ENCODE data around the gene L3MBTL2. TPM values are rescaled to one million over a fixed set of nuclear protein-coding genes. Genes with fewer than 3 reads are reported as not detected.

The L3MBTL2 gene
- polyA plus RNA-seq (2013, experiment 1 of 2), result 11.1 TPM
- polyA plus RNA-seq (2013, experiment 2 of 2), result 11.4 TPM

DNA sequence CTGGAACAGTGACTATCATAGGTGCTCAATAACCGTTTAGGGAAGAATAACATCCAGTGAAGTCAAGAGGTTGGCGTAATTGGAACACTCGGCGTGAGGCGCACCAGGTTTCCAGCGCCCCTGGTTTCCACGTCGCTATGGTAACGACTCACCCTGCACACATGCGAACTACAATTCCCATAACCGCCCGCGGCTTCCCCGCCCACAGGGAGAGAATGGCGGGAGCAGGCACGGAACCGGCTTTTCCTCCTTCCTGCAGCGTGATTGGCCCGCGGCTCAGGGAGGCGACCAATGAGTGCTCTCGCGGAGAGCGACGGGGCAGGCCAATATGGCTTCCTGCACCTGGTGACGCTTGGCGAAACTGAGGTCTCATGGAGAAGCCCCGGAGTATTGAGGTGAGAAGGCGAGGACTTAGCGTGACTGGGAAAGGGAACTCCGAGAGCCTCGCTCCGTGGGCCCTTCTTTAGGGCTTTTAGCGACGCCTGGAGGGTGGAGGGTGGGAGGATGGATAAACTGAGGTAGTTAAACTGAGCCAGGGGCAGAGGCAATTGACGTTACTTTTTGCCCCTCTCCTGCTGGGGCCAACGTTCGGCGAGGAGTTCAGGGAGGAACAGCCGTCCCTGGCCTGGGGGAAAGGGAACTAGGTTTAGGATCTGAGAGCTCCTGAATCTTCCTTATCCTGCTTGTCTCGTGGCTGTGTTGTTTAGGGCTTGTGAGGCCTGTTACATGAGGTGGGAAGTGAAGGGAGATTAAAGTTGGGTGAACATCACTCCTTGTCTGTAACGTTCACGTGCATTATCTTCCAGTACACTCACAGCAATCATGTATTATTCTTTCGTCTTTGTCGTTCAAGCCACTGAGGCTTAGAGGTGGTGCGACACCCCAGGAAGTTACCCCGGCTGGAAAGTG, at the start of gene L3MBTL2:
Gene L3MBTL2, plus strand, starts transcription at position 321 of the 909 bp plus-strand sequence. Its CDS starts 51 bp downstream, at position 372.
- peak; percentile 96 for DNase-seq (ENCODE audit: low spot score)
- H3K4me3 ChIP-seq (ENCODE audit: low read length in 2 of 2), result peak within 1 kb of the TSS; percentile 81 to 89
- no peak within 1 kb of the TSS for H4K91ac ChIP-seq (ENCODE audit: low read depth, low read length, poor library complexity)
- peak within 1 kb of the TSS; percentile 87 for H3K4me2 ChIP-seq (ENCODE audit: insufficient read depth, low read length, poor library complexity, severe bottlenecking)
- H2BK5ac ChIP-seq (ENCODE audit: low read length), result no peak within 1 kb of the TSS
- peak within 1 kb of the TSS; percentile 85 for H3K9ac ChIP-seq (ENCODE audit: low read depth, low read length, poor library complexity)
- H3K4ac ChIP-seq (ENCODE audit: low read length), result peak within 1 kb of the TSS; percentile 39
- peaks cover 0 to 4% (median 0%) of the 10 kb centered on the region in 3 experiments for H3K27me3 ChIP-seq (ENCODE audit: control insufficient read depth in 3 of 3, insufficient read depth in 3 of 3, low read depth in 1 of 3, low read length in 3 of 3)
- no peak within 1 kb of the TSS for H4K8ac ChIP-seq (ENCODE audit: low read depth, low read length)
- peaks cover 5 to 19% of the 10 kb centered on the region in 2 donors for H3K36me3 ChIP-seq (replicated peaks in 1 of 2; ENCODE audit: control insufficient read depth in 2 of 2, insufficient read depth in 2 of 2, low read length in 2 of 2)
- peak within 1 kb of the TSS; percentile 93 for H2AFZ ChIP-seq (ENCODE audit: low read length)
- peak within 1 kb of the TSS; percentile 3 for H3K18ac ChIP-seq (ENCODE audit: low read length)
- H3K14ac ChIP-seq (ENCODE audit: low read length), result no peak within 1 kb of the TSS
- no peak within 1 kb of the TSS for H3K23ac ChIP-seq (ENCODE audit: low read depth, low read length, poor library complexity)
- H2AK5ac ChIP-seq (ENCODE audit: low read depth, low read length), result no peak within 1 kb of the TSS
- no peak within 1 kb of the TSS for H3K27ac ChIP-seq (replicated peaks; ENCODE audit: low read length)
- no peak within 1 kb of the TSS for H2BK12ac ChIP-seq (ENCODE audit: low read length)
- H3K79me1 ChIP-seq (ENCODE audit: low read depth, low read length), result peaks cover 7% of the 10 kb centered on the region
- no peak within 1 kb of the TSS for H2BK120ac ChIP-seq (ENCODE audit: low read depth, low read length)
- H2BK15ac ChIP-seq (ENCODE audit: low read length), result no peak within 1 kb of the TSS
- H3K9me3 ChIP-seq (replicated peaks in 1 of 2; ENCODE audit: control insufficient read depth in 2 of 2, insufficient read depth in 1 of 2, low read depth in 1 of 2, low read length in 2 of 2), result no peaks in the 10 kb centered on the region
- H3K4me1 ChIP-seq (ENCODE audit: control insufficient read depth in 2 of 2, insufficient read depth in 1 of 2, low read depth in 1 of 2, low read length in 2 of 2), result peaks cover 3 to 6% of the 10 kb centered on the region in 2 donors
- WGBS, 2 donors (ENCODE audit: extremely low coverage in 2 of 2, insufficient read length in 2 of 2, insufficient replicate concordance in 1 of 2), result no CpG with 5 or more reads among the region's 47 CpGs

DNA sequence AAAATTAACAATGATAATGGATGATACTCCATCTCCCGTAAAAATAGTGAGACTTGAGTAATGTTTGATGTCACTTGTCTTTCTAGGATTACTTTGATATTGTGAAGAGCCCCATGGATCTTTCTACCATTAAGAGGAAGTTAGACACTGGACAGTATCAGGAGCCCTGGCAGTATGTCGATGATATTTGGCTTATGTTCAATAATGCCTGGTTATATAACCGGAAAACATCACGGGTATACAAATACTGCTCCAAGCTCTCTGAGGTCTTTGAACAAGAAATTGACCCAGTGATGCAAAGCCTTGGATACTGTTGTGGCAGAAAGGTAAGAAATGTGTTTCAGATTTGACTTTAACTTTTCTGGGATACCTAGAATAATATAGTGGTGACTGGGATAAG, 48.0 kb upstream of the L3MBTL2 start:
- H3K4me2 ChIP-seq (ENCODE audit: insufficient read depth, low read length, poor library complexity, severe bottlenecking), result no peak overlapping the region
- no CpG with 5 or more reads among the region's 4 CpGs for WGBS, 2 donors (ENCODE audit: extremely low coverage in 2 of 2, insufficient read length in 2 of 2, insufficient replicate concordance in 1 of 2)
- peaks cover 51 to 99% of the 10 kb centered on the region in 2 donors for H3K36me3 ChIP-seq (replicated peaks in 1 of 2; ENCODE audit: control insufficient read depth in 2 of 2, insufficient read depth in 2 of 2, low read length in 2 of 2)

DNA sequence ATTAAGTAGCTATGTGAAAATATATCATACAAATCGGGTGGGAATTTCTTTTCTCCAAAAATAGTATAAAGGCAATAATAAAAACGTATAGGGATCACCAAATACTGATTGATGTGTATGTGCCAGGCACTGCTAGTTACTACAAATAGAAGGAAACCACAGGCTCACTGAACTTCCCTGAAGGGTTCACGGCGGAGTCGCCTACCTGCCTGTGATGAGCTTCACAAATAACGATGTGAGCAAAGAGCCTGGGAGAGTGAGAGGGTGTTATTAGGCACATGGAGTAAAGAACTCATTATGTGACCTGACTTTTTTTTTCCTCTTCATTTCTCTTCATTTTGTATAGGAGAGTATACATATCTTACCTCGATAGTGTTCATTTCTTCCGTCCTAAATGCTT, 36.0 kb upstream of the L3MBTL2 start:
- WGBS, 2 donors (ENCODE audit: extremely low coverage in 2 of 2, insufficient read length in 2 of 2, insufficient replicate concordance in 1 of 2), result no CpG with 5 or more reads among the region's 8 CpGs

More for the DNA sequence above, 48.0 kb upstream of the L3MBTL2 start:
- Histone ChIP-seq H2AK5ac (ENCODE audit: low read depth, low read length) (no peak overlapping the region), H3K79me1 (ENCODE audit: low read depth, low read length) (peaks cover 5% of the 10 kb centered on the region), H3K18ac (ENCODE audit: low read length) (no peak overlapping the region), H2BK12ac (ENCODE audit: low read length) (no peak overlapping the region), H2AFZ (ENCODE audit: low read length) (no peak overlapping the region), H3K9ac (ENCODE audit: low read depth, low read length, poor library complexity) (no peak overlapping the region), H3K4me1 (ENCODE audit: control insufficient read depth in 2 of 2, insufficient read depth in 1 of 2, low read depth in 1 of 2, low read length in 2 of 2) (no peaks in the 10 kb centered on the region), H4K8ac (ENCODE audit: low read depth, low read length) (no peak overlapping the region), H3K4me3 (ENCODE audit: low read length in 2 of 2) (no peak overlapping the region), H3K14ac (ENCODE audit: low read length) (no peak overlapping the region), H2BK15ac (ENCODE audit: low read length) (no peak overlapping the region), H3K4ac (ENCODE audit: low read length) (no peak overlapping the region), H4K91ac (ENCODE audit: low read depth, low read length, poor library complexity) (no peak overlapping the region), H3K27ac (replicated peaks; ENCODE audit: low read length) (no peak overlapping the region), H3K23ac (ENCODE audit: low read depth, low read length, poor library complexity) (no peak overlapping the region), H3K27me3 (ENCODE audit: control insufficient read depth in 3 of 3, insufficient read depth in 3 of 3, low read depth in 1 of 3, low read length in 3 of 3) (no peaks in the 10 kb centered on the region), H2BK5ac (ENCODE audit: low read length) (no peak overlapping the region), H2BK120ac (ENCODE audit: low read depth, low read length) (no peak overlapping the region), H3K9me3 (replicated peaks in 1 of 2; ENCODE audit: control insufficient read depth in 2 of 2, insufficient read depth in 1 of 2, low read depth in 1 of 2, low read length in 2 of 2) (no peaks in the 10 kb centered on the region)
- no peak for DNase-seq (ENCODE audit: low spot score)

DNA sequence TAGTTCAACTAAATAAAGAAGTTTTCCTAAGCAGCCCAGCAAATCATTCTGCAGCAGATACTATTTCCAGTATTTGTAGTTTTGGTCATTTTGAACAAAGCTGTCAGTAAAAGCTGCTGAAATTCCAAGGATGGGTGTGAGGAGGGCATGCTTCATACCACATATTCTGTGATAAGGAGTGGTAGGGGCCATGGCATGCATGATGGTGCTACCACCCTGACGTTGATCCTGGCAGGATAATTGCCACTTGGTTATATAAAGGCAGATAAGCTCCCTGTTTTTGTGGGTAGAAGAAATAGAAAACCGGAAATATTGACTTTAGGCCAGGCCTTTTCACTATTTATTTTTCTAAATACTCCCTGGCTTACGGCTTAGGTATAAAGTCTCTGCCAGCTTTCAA, 33.1 kb upstream of the L3MBTL2 start:
- no peaks in the 10 kb centered on the region for H3K4me1 ChIP-seq (ENCODE audit: control insufficient read depth in 2 of 2, insufficient read depth in 1 of 2, low read depth in 1 of 2, low read length in 2 of 2)
- no peak overlapping the region for H2BK5ac ChIP-seq (ENCODE audit: low read length)
- no peak overlapping the region for H3K4me2 ChIP-seq (ENCODE audit: insufficient read depth, low read length, poor library complexity, severe bottlenecking)
- H3K27me3 ChIP-seq (ENCODE audit: control insufficient read depth in 3 of 3, insufficient read depth in 3 of 3, low read depth in 1 of 3, low read length in 3 of 3), result no peaks in the 10 kb centered on the region
- H3K4me3 ChIP-seq (ENCODE audit: low read length in 2 of 2), result no peak overlapping the region
- H3K23ac ChIP-seq (ENCODE audit: low read depth, low read length, poor library complexity), result no peak overlapping the region
- no peak overlapping the region for H2BK12ac ChIP-seq (ENCODE audit: low read length)
- no peak overlapping the region for H3K9ac ChIP-seq (ENCODE audit: low read depth, low read length, poor library complexity)
- H2AFZ ChIP-seq (ENCODE audit: low read length), result no peak overlapping the region
- no peak overlapping the region for H2BK120ac ChIP-seq (ENCODE audit: low read depth, low read length)
- no peak overlapping the region for H4K8ac ChIP-seq (ENCODE audit: low read depth, low read length)
- peaks cover 6% of the 10 kb centered on the region for H3K79me1 ChIP-seq (ENCODE audit: low read depth, low read length)
- H2AK5ac ChIP-seq (ENCODE audit: low read depth, low read length), result no peak overlapping the region
- no peak overlapping the region for H3K18ac ChIP-seq (ENCODE audit: low read length)
- H3K36me3 ChIP-seq (replicated peaks in 1 of 2; ENCODE audit: control insufficient read depth in 2 of 2, insufficient read depth in 2 of 2, low read length in 2 of 2), result peaks cover 45 to 98% of the 10 kb centered on the region in 2 donors
- WGBS, 2 donors (ENCODE audit: extremely low coverage in 2 of 2, insufficient read length in 2 of 2, insufficient replicate concordance in 1 of 2), result no CpG with 5 or more reads among the region's 3 CpGs
- H4K91ac ChIP-seq (ENCODE audit: low read depth, low read length, poor library complexity), result no peak overlapping the region
- no peak for DNase-seq (ENCODE audit: low spot score)
- H3K27ac ChIP-seq (replicated peaks; ENCODE audit: low read length), result no peak overlapping the region
- no peak overlapping the region for H2BK15ac ChIP-seq (ENCODE audit: low read length)
- no peak overlapping the region for H3K4ac ChIP-seq (ENCODE audit: low read length)
- no peaks in the 10 kb centered on the region for H3K9me3 ChIP-seq (replicated peaks in 1 of 2; ENCODE audit: control insufficient read depth in 2 of 2, insufficient read depth in 1 of 2, low read depth in 1 of 2, low read length in 2 of 2)
- no peak overlapping the region for H3K14ac ChIP-seq (ENCODE audit: low read length)

More for the DNA sequence above, 36.0 kb upstream of the L3MBTL2 start:
- H3K23ac ChIP-seq (ENCODE audit: low read depth, low read length, poor library complexity), result no peak overlapping the region
- no peaks in the 10 kb centered on the region for H3K9me3 ChIP-seq (replicated peaks in 1 of 2; ENCODE audit: control insufficient read depth in 2 of 2, insufficient read depth in 1 of 2, low read depth in 1 of 2, low read length in 2 of 2)
- H3K14ac ChIP-seq (ENCODE audit: low read length), result no peak overlapping the region
- H3K4me3 ChIP-seq (ENCODE audit: low read length in 2 of 2), result no peak overlapping the region
- H3K4ac ChIP-seq (ENCODE audit: low read length), result no peak overlapping the region
- peaks cover 41 to 97% of the 10 kb centered on the region in 2 donors for H3K36me3 ChIP-seq (replicated peaks in 1 of 2; ENCODE audit: control insufficient read depth in 2 of 2, insufficient read depth in 2 of 2, low read length in 2 of 2)
- no peak overlapping the region for H4K91ac ChIP-seq (ENCODE audit: low read depth, low read length, poor library complexity)
- no peak overlapping the region for H4K8ac ChIP-seq (ENCODE audit: low read depth, low read length)
- no peak overlapping the region for H2AFZ ChIP-seq (ENCODE audit: low read length)
- H2BK12ac ChIP-seq (ENCODE audit: low read length), result no peak overlapping the region
- H2BK120ac ChIP-seq (ENCODE audit: low read depth, low read length), result no peak overlapping the region
- no peak overlapping the region for H3K27ac ChIP-seq (replicated peaks; ENCODE audit: low read length)
- DNase-seq (ENCODE audit: low spot score), result no peak
- H3K79me1 ChIP-seq (ENCODE audit: low read depth, low read length), result no peaks in the 10 kb centered on the region
- no peaks in the 10 kb centered on the region for H3K4me1 ChIP-seq (ENCODE audit: control insufficient read depth in 2 of 2, insufficient read depth in 1 of 2, low read depth in 1 of 2, low read length in 2 of 2)
- no peak overlapping the region for H3K18ac ChIP-seq (ENCODE audit: low read length)
- no peak overlapping the region for H3K4me2 ChIP-seq (ENCODE audit: insufficient read depth, low read length, poor library complexity, severe bottlenecking)
- H3K27me3 ChIP-seq (ENCODE audit: control insufficient read depth in 3 of 3, insufficient read depth in 3 of 3, low read depth in 1 of 3, low read length in 3 of 3), result no peaks in the 10 kb centered on the region
- H2AK5ac ChIP-seq (ENCODE audit: low read depth, low read length), result no peak overlapping the region
- no peak overlapping the region for H2BK5ac ChIP-seq (ENCODE audit: low read length)
- no peak overlapping the region for H2BK15ac ChIP-seq (ENCODE audit: low read length)
- no peak overlapping the region for H3K9ac ChIP-seq (ENCODE audit: low read depth, low read length, poor library complexity)

All from neuronal stem cell (in vitro differentiated cells).